Bronchial epithelial cell (primary cell): Measurements from ENCODE around the gene MERTK. TPM values are rescaled to one million over a fixed set of nuclear protein-coding genes. Genes with fewer than 3 reads are reported as not detected.
A peak's percentile ranks its signal among the peaks of the same experiment; 100 is the strongest.
"Not testable (repeated sequence)": the region's sequence is repeated elsewhere in the genome, so short reads cannot be mapped to it uniquely, and the experiment has no call there.

Source experiments
- DNase-seq: peaks from one replicate; pipeline ENCODE4 v3.0.0-alpha.2; 2010; ENCODE audit warnings: low read depth
- FAIRE-seq: peaks from 2 replicates; lab custom pipeline; 2011; peaks lifted over from hg19 to GRCh38; lab: Jason Lieb, UNC
- H3K27me3 ChIP-seq: 2 replicates; pipeline ENCODE4 v1.5.1; 2011; ENCODE audit warnings: low read length; ENCODE audit not compliant: control insufficient read depth, insufficient read depth
- H3K36me3 ChIP-seq: 2 replicates; pipeline ENCODE4 v1.5.1; 2011; ENCODE audit warnings: low read length; ENCODE audit not compliant: control insufficient read depth, insufficient read depth
- H3K4me3 ChIP-seq: 2 replicates; pipeline ENCODE4 v1.5.1; 2011; ENCODE audit warnings: mild to moderate bottlenecking, low read depth, low read length, control low read depth
- CTCF ChIP-seq: IDR thresholded peaks from 2 replicates; pipeline ENCODE4 v1.5.1; 2011; ENCODE audit warnings: mild to moderate bottlenecking, moderate library complexity, low read length, control low read depth, inconsistent platforms; ENCODE audit not compliant: insufficient read depth, severe bottlenecking
- total RNA-seq: library from RNA; depleted of rRNA; stranded (reverse); fragments of >200 nt; gene quantifications from 2 replicates; pipeline ENCODE4 v1.2.1, GENCODE V29; 2014

MERTK gene
- total RNA-seq, 1 donor from 2014 or later: 3.9 TPM

GRCh38 chr2:112034924-112035323 lies 136.5 kb downstream of the MERTK start:
- Histone ChIP-seq H3K4me3 (no peak overlapping the region), H3K36me3 (no peaks in the 10 kb centered on the region), H3K27me3 (no peaks in the 10 kb centered on the region)
- no peak for TF ChIP-seq CTCF
- no peak for DNase-seq
- no peak for FAIRE-seq

DNA sequence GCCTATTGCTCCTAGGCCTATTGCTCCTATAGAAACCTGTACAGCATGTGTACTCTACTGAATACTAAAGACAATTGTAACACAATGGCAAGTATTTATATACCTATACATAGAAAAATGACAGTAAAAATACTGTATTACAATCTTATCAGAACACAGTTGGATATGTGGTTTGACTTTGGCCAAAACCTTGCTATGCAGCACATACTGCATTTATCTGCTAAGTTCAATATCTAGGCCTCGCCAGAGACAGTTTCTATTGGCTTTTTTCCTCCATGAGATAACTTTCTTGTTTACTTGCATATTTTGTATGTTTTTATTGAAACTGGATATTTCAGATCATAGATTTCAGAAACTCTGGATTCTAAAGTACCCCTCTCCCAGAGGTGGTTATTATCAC lies 137.4 kb downstream of the MERTK start:
- no peaks in the 10 kb centered on the region for H3K36me3 ChIP-seq
- FAIRE-seq (no peak), DNase-seq (no peak)
- H3K4me3 ChIP-seq: no peak overlapping the region
- no peaks in the 10 kb centered on the region for H3K27me3 ChIP-seq
- no peak for TF ChIP-seq CTCF

- DNase-seq, FAIRE-seq, H3K4me3 ChIP-seq, H3K36me3 ChIP-seq, H3K27me3 ChIP-seq: not testable (repeated sequence)
Observed at GRCh38 chr2:112039556-112039955, 141.1 kb downstream of the MERTK start.

DNA sequence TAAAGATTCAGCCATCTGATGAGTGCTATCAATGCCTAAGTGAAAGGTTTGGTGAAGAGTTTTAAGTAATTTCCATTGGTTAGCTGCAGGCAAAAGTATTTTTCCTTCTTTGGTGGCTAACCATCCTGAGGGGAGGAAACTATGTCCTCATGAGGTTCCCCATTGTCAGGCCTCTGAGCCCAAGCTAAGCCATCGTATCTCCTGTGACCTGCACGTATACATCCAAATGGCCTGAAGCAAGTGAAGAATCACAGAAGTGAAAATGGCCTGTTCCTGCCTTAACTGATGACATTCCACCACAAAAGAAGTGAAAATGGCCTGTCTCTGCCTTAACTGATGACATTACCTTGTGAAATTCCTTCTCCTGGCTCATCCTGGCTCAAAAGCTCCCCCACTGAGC lies 141.7 kb downstream of the MERTK start:
- not testable (repeated sequence) for DNase-seq, H3K4me3 ChIP-seq, H3K36me3 ChIP-seq, FAIRE-seq, H3K27me3 ChIP-seq

- FAIRE-seq, H3K27me3 ChIP-seq, H3K36me3 ChIP-seq, H3K4me3 ChIP-seq: not testable (repeated sequence)
- DNase-seq: peak; percentile 42
Observed at GRCh38 chr2:112041460-112041859, 143.1 kb downstream of the MERTK start.

DNA sequence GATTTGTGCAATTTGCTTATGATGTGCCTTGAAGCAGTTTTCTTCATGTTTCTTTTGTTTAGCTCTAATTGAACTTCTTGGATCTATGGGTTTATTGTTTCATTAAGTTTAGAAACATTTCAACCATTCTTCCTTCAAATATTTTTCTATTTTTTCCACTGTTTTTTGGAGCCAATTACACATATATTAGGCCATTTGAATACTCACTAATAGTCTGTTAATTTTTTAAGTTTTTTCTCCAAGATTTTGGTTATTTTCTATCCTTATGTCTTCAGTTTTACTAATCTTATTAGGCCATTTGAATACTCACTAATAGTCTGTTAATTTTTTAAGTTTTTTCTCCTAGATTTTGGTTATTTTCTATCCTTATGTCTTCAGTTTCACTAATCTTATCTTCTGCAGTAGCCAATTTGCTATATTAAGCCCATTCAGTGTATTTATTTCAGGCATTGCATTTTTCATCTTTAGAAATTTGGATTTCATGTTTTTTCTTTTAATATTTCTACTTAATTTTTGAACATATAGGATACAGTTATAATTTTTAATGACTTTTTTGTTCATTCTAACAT lies 147.1 kb downstream of the MERTK start:
- no peak for DNase-seq
- no peak for TF ChIP-seq CTCF
- Histone ChIP-seq H3K27me3 (no peaks in the 10 kb centered on the region), H3K4me3 (no peak overlapping the region), H3K36me3 (no peaks in the 10 kb centered on the region)
- FAIRE-seq: no peak

GRCh38 chr2:112046231-112046630 lies 147.8 kb downstream of the MERTK start:
- H3K36me3 ChIP-seq: no peaks in the 10 kb centered on the region
- FAIRE-seq (no peak), DNase-seq (no peak)
- H3K27me3 ChIP-seq: no peaks in the 10 kb centered on the region
- H3K4me3 ChIP-seq: no peak overlapping the region
- no peak for TF ChIP-seq CTCF
